A549 (cell line): ENCODE data around the gene UBAC1. TPM values are rescaled to one million over a fixed set of nuclear protein-coding genes. Genes with fewer than 3 reads are reported as not detected.

Source experiments
- ATAC-seq, 2 experiments: fragments of 200-7000 bp in 1 of 2; fragments of >200 bp in 1 of 2; cut with Nextera tagmentation in 1 of 2; cut with Tn5 transposase in 1 of 2; 3 replicates each; pipeline versions ENCODE4 v1.8.0 to v1.9.1; 2018 to 2020; ENCODE audit warnings: mild to moderate bottlenecking in 1 of 2, moderate library complexity in 1 of 2
- CTCF ChIA-PET: fragments of 300-600 bp; sonication (Branson Sonifier 250); formaldehyde crosslinking; extraction: SDS; loops from one replicate; lab custom pipeline; 2021; ENCODE audit warnings: antibody characterized with exemption, inconsistent platforms; lab: Yijun Ruan, JAX
- POLR2A ChIA-PET: fragments of 350-600 bp; formaldehyde crosslinking; extraction: SDS; loops from one replicate; lab custom pipeline; 2021; ENCODE audit warnings: antibody characterized with exemption, inconsistent platforms; lab: Yijun Ruan, JAX
- DNase-seq, 2 experiments: peaks; one replicate each; pipeline versions ENCODE4 v3.0.0 to v3.0.0-alpha.2; 2011 to 2016; ENCODE audit warnings: low read depth in 1 of 2, low spot score in 1 of 2
- FAIRE-seq: peaks from 2 replicates; lab custom pipeline; 2011; peaks lifted over from hg19 to GRCh38; lab: Jason Lieb, UNC
- H3K27ac ChIP-seq, 2 experiments: fragments of >200 bp; sonication (Bioruptor Twin); formaldehyde crosslinking; 3 replicates each; pipeline ENCODE4 v1.5.1; 2016 to 2017
- H3K4me1 ChIP-seq: fragments of >200 bp; sonication (Bioruptor Twin); formaldehyde crosslinking; 3 replicates; pipeline ENCODE4 v1.6.1; 2016
- H3K4me2 ChIP-seq: fragments of >200 bp; sonication (Bioruptor Twin); formaldehyde crosslinking; 3 replicates; pipeline ENCODE4 v1.6.1; 2016
- H3K4me3 ChIP-seq: fragments of >200 bp; sonication (Bioruptor Twin); formaldehyde crosslinking; 3 replicates; pipeline ENCODE4 v1.5.1; 2016
- H3K9me3 ChIP-seq: fragments of >200 bp; sonication (Bioruptor Twin); formaldehyde crosslinking; 3 replicates; pipeline ENCODE4 v1.6.1; 2016
- ATOH8 ChIP-seq: fragments of 250-450 bp; sonication (Bioruptor Pico); IDR thresholded peaks from 2 replicates; pipeline ENCODE4 v1.5.0; 2020; ENCODE audit warnings: low read depth, mild to moderate bottlenecking, moderate library complexity
- BCL3 ChIP-seq: fragments of >200 bp; sonication (Bioruptor Twin); formaldehyde crosslinking; IDR thresholded peaks from 3 replicates; pipeline ENCODE4 v1.6.1; 2016
- CHD2 ChIP-seq: fragments of 150-350 bp; IDR thresholded peaks from 2 replicates; pipeline ENCODE4 v1.6.1; 2014; ENCODE audit warnings: low read length; ENCODE audit not compliant: partially characterized antibody
- CTCF ChIP-seq: fragments of >200 bp; sonication (Bioruptor Twin); formaldehyde crosslinking; IDR thresholded peaks from 3 replicates; pipeline ENCODE4 v1.5.1; 2016
- E2F6 ChIP-seq: IDR thresholded peaks from 2 replicates; pipeline ENCODE4 v1.6.1; 2012; ENCODE audit warnings: low read depth, borderline replicate concordance
- EHF ChIP-seq: fragments of 250-450 bp; sonication (Bioruptor Pico); IDR thresholded peaks from 2 replicates; pipeline ENCODE4 v1.5.0; 2020; ENCODE audit warnings: mild to moderate bottlenecking
- EHMT2 ChIP-seq: fragments of 200-600 bp; sonication (generic); IDR thresholded peaks from 2 replicates; pipeline ENCODE4 v1.6.1; 2016; ENCODE audit warnings: antibody characterized with exemption, low read depth, mild to moderate bottlenecking, moderate library complexity
- EP300 ChIP-seq, 2 experiments: fragments of >200 bp; sonication (Bioruptor Twin); formaldehyde crosslinking; IDR thresholded peaks; 2 replicates in 1 of 2; 3 replicates in 1 of 2; pipeline ENCODE4 v1.6.1; 2016 to 2017
- FOSL2 ChIP-seq, 2 experiments: fragments of 450-650 bp in 1 of 2; fragments of >200 bp in 1 of 2; sonication (Bioruptor Twin) in 1 of 2; formaldehyde crosslinking; IDR thresholded peaks; 2 replicates each; pipeline versions ENCODE4 v1.5.0 to v1.6.1; 2016 to 2020; ENCODE audit warnings: mild to moderate bottlenecking in 1 of 2, moderate library complexity in 1 of 2
- HDAC2 ChIP-seq: fragments of 200-600 bp; sonication (generic); IDR thresholded peaks from 2 replicates; pipeline ENCODE4 v1.6.1; 2016
- HMGXB4 ChIP-seq: fragments of 250-450 bp; sonication (Bioruptor Pico); IDR thresholded peaks from 2 replicates; pipeline ENCODE4 v1.5.0; 2021; ENCODE audit warnings: mild to moderate bottlenecking, moderate library complexity, borderline replicate concordance
- HOXB13 ChIP-seq: fragments of 250-450 bp; sonication (Bioruptor Pico); IDR thresholded peaks from 2 replicates; pipeline ENCODE4 v1.5.0; 2020; ENCODE audit warnings: low read depth, mild to moderate bottlenecking, moderate library complexity
- HOXB5 ChIP-seq: fragments of 250-450 bp; sonication (Bioruptor Pico); IDR thresholded peaks from 2 replicates; pipeline ENCODE4 v1.5.0; 2020; ENCODE audit warnings: mild to moderate bottlenecking, moderate library complexity
- KDM1A ChIP-seq: fragments of 200-600 bp; sonication (generic); IDR thresholded peaks from 2 replicates; pipeline ENCODE4 v1.6.1; 2016; ENCODE audit warnings: low read depth, mild to moderate bottlenecking
- KDM5A ChIP-seq: fragments of 200-600 bp; sonication (generic); IDR thresholded peaks from 2 replicates; pipeline ENCODE4 v1.6.1; 2016; ENCODE audit warnings: antibody characterized with exemption, mild to moderate bottlenecking
- MAFK ChIP-seq: fragments of 450-650 bp; IDR thresholded peaks from 2 replicates; pipeline ENCODE4 v1.6.1; 2014; ENCODE audit not compliant: partially characterized antibody
- MYC ChIP-seq: IDR thresholded peaks from 2 replicates; pipeline ENCODE4 v1.6.1; 2012; ENCODE audit warnings: mild to moderate bottlenecking, inconsistent platforms, low read length, improper control_type of control experiment, borderline replicate concordance
- PHF8 ChIP-seq: fragments of 200-600 bp; sonication (generic); IDR thresholded peaks from 2 replicates; pipeline ENCODE4 v1.6.1; 2016; ENCODE audit warnings: low read depth, mild to moderate bottlenecking, antibody characterized with exemption, moderate library complexity, borderline replicate concordance
- POLR2A ChIP-seq: IDR thresholded peaks from 2 replicates; pipeline ENCODE4 v1.6.1; 2012; ENCODE audit warnings: mild to moderate bottlenecking, low read length
- RAD21 ChIP-seq, 2 experiments: fragments of >200 bp in 1 of 2; sonication (Bioruptor Twin) in 1 of 2; formaldehyde crosslinking in 1 of 2; IDR thresholded peaks in 1 of 2; conservative IDR thresholded peaks in 1 of 2; 2 replicates in 1 of 2; 3 replicates in 1 of 2; pipeline ENCODE4 v1.6.1; 2012 to 2018; ENCODE audit warnings: inconsistent platforms in 1 of 2
- RCOR1 ChIP-seq: fragments of 150-350 bp; IDR thresholded peaks from 2 replicates; pipeline ENCODE4 v1.6.1; 2014; ENCODE audit warnings: antibody characterized with exemption, low read length, low read depth
- REST ChIP-seq: fragments of 200-600 bp; sonication (generic); IDR thresholded peaks from 2 replicates; pipeline ENCODE4 v1.6.1; 2016; ENCODE audit warnings: antibody characterized with exemption, mild to moderate bottlenecking, moderate library complexity
- RNF2 ChIP-seq: fragments of 200-600 bp; sonication (generic); IDR thresholded peaks from 2 replicates; pipeline ENCODE4 v1.6.1; 2016; ENCODE audit warnings: low read depth, mild to moderate bottlenecking, antibody characterized with exemption, moderate library complexity, borderline replicate concordance
- SREBF2 ChIP-seq: fragments of 450-650 bp; IDR thresholded peaks from 2 replicates; pipeline ENCODE4 v1.6.1; 2014; ENCODE audit warnings: mild to moderate bottlenecking, moderate library complexity
- ZC3H11A ChIP-seq: fragments of 450-650 bp; IDR thresholded peaks from 2 replicates; pipeline ENCODE4 v1.6.1; 2014; ENCODE audit warnings: antibody characterized with exemption, mild to moderate bottlenecking
- ZSCAN20 ChIP-seq: fragments of 250-450 bp; sonication (Bioruptor Pico); IDR thresholded peaks from 2 replicates; pipeline ENCODE4 v1.8.0; 2022; ENCODE audit warnings: mild to moderate bottlenecking, moderate library complexity
- WGBS: methylation state at CpG from one replicate; pipeline ENCODE4 v1.1.6; 2017; ENCODE audit errors: missing lambda C conversion rate; 5-methylcytosine and 5-hydroxymethylcytosine counted together
- polyA plus RNA-seq, 4 experiments: library from polyadenylated mRNA; depleted of rRNA in 3 of 4; stranded (reverse); fragments of >200 nt; fragmentation: RNase III in 1 of 4; extraction: RNeasy Plus Mini Kit Qiagen cat#74134 plus additional on column Dnase treatment in 1 of 4; gene quantifications; 2 replicates in 3 of 4; 3 replicates in 1 of 4; pipeline ENCODE4 v1.2.3, GENCODE V29; 2011 to 2017
- TF ChIP-seq, protein P1 (sequence below): IDR thresholded peaks from 2 replicates; pipeline ENCODE4 v1.6.1; 2012

Gene UBAC1
- polyA plus RNA-seq, 2 of the 4 experiments (the other 2 are of a cell fraction), result 30.8 to 37.6 TPM

GRCh38 chr9:135998410-135999071 lies 37.4 kb upstream of the UBAC1 start:
- no peak overlapping the region for H3K27ac ChIP-seq
- H3K4me3 ChIP-seq, result no peak overlapping the region
- no peak overlapping the region for H3K4me2 ChIP-seq
- 90% methylated on average over 9 of the region's 16 CpGs for WGBS
- DNase-seq, result no peak
- no peaks in the 10 kb centered on the region for H3K9me3 ChIP-seq
- ATAC-seq, result 0 out of 6 replicates have a peak, but pooled peaks of 1 of the 2 experiments have one; percentile 0
- ChIA-PET CTCF (interaction anchor here (0.5 to 2.3 kb wide), 4 partner anchors 22 to 85 kb away, joined by 3 to 5 read pairs (median 4); no protein-coding TSS in a partner anchor), POLR2A (no interaction called here)
- no peak for TF ChIP-seq SREBF2
- no peak for TF ChIP-seq CTCF
- no peak for TF ChIP-seq HOXB5
- no peak for TF ChIP-seq RCOR1
- TF ChIP-seq FOSL2 (IDR thresholded peaks at IDR 0.05), result no peak
- no peak for TF ChIP-seq FOSL2 (CRISPR knock-in tag; IDR thresholded peaks at IDR 0.05)
- TF ChIP-seq, protein P1, sequence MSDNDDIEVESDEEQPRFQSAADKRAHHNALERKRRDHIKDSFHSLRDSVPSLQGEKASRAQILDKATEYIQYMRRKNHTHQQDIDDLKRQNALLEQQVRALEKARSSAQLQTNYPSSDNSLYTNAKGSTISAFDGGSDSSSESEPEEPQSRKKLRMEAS, result no peak
- TF ChIP-seq HMGXB4 (CRISPR knock-in tag), result no peak
- TF ChIP-seq POLR2A, result no peak
- TF ChIP-seq EHMT2, result no peak
- TF ChIP-seq ATOH8, result no peak
- TF ChIP-seq MYC, result no peak
- no peak for TF ChIP-seq ZC3H11A
- no peak for TF ChIP-seq MAFK
- no peak for TF ChIP-seq RNF2
- TF ChIP-seq RAD21 (conservative IDR thresholded peaks at IDR 0.05 in 1 of 2, IDR thresholded peaks at IDR 0.05 in 1 of 2), result no peak
- H3K4me1 ChIP-seq, result peaks cover 4% of the 10 kb centered on the region
- FAIRE-seq, result no peak

DNA sequence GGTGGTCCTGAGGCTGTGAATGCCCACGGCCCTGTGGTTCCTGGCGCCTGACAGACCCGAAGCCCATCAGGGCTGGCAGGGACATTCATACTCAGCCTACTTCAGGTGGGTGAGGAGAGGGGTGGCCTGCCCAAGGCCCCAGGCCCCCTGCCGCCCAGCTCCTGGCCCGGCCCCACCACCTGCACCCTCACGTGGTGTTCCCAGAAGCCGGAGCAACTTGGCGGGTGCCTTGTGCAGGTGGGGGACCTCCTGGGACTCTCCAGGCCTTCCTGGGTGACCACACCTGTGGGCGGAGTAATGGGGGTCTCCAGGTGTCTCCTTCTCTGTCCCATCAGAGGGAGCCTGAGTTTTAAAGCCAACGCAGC lies 36.8 kb upstream of the UBAC1 start:
- Histone ChIP-seq H3K9me3 (no peaks in the 10 kb centered on the region), H3K4me1 (peaks cover 6% of the 10 kb centered on the region), H3K4me2 (no peak overlapping the region), H3K27ac (no peak overlapping the region), H3K4me3 (no peak overlapping the region)
- TF ChIP-seq REST, result no peak
- no peak for TF ChIP-seq KDM1A
- TF ChIP-seq MYC, result no peak
- TF ChIP-seq HOXB13 (CRISPR knock-in tag), result no peak
- no peak for TF ChIP-seq EHF (CRISPR knock-in tag)
- no peak for TF ChIP-seq SREBF2
- TF ChIP-seq KDM5A, result no peak
- TF ChIP-seq CHD2, result no peak
- TF ChIP-seq PHF8, result no peak
- no peak for TF ChIP-seq RAD21 (conservative IDR thresholded peaks at IDR 0.05 in 1 of 2, IDR thresholded peaks at IDR 0.05 in 1 of 2)
- TF ChIP-seq BCL3, result no peak
- no peak for TF ChIP-seq EP300 (IDR thresholded peaks at IDR 0.05)
- no peak for TF ChIP-seq HDAC2
- no peak for TF ChIP-seq E2F6
- TF ChIP-seq ZC3H11A, result no peak
- no peak for TF ChIP-seq ZSCAN20 (CRISPR knock-in tag)
- ATAC-seq, result no peak
- ChIA-PET CTCF (interaction anchor here (1.6 to 2.3 kb wide), 2 partner anchors 22 to 30 kb away, joined by 5 to 11 read pairs; no protein-coding TSS in a partner anchor), POLR2A (no interaction called here)
- DNase-seq, result no peak
- no peak for FAIRE-seq
- 100% methylated on average over 2 of the region's 10 CpGs for WGBS
